H1 (cell line): Measurements from ENCODE around the gene TDRD12. TPM values are rescaled to one million over a fixed set of nuclear protein-coding genes. Genes with fewer than 3 reads are reported as not detected.
"Not testable (repeated sequence)": the region's sequence is repeated elsewhere in the genome, so short reads cannot be mapped to it uniquely, and the experiment has no call there.

Experiments
- CTCF ChIA-PET: fragments of 300-600 bp; sonication (Branson Sonifier 250); formaldehyde crosslinking; loops from one replicate; lab custom pipeline; 2021; ENCODE audit not compliant: partially characterized antibody; lab: Charles Lee
- POLR2A ChIA-PET: fragments of 300-600 bp; sonication (Branson Sonifier 250); formaldehyde crosslinking; loops from one replicate; lab custom pipeline; 2021; ENCODE audit warnings: inconsistent platforms; ENCODE audit not compliant: partially characterized antibody; lab: Charles Lee
- DNase-seq, 2 experiments: peaks; one replicate each; pipeline versions ENCODE4 v3.0.0 to v3.0.0-alpha.2; 2010 to 2022; ENCODE audit warnings: low spot score in 2 of 2, low read depth in 1 of 2, mixed read lengths in 1 of 2
- FAIRE-seq: peaks from 2 replicates; lab custom pipeline; 2011; peaks lifted over from hg19 to GRCh38; lab: Jason Lieb, UNC
- H2AFZ ChIP-seq: 2 replicates; pipeline ENCODE4 v1.8.1; 2012; ENCODE audit warnings: low read length, inconsistent platforms
- H2AK5ac ChIP-seq: 2 replicates; pipeline ENCODE4 v1.6.1; 2013; ENCODE audit warnings: low read depth, low read length
- H2BK120ac ChIP-seq: replicated peaks from 2 replicates; pipeline ENCODE3; 2013; ENCODE audit warnings: low read depth, low read length, inconsistent platforms
- H2BK12ac ChIP-seq: 2 replicates; pipeline ENCODE4 v1.6.1; 2013; ENCODE audit warnings: low read depth, low read length
- H2BK15ac ChIP-seq: 2 replicates; pipeline ENCODE4 v1.6.1; 2013; ENCODE audit warnings: low read length
- H2BK20ac ChIP-seq: 2 replicates; pipeline ENCODE4 v1.6.1; 2013; ENCODE audit warnings: low read length
- H2BK5ac ChIP-seq: 2 replicates; pipeline ENCODE4 v1.6.1; 2013; ENCODE audit warnings: low read depth, low read length
- H3K14ac ChIP-seq: 2 replicates; pipeline ENCODE4 v1.6.1; 2013; ENCODE audit warnings: inconsistent platforms; ENCODE audit not compliant: insufficient read length
- H3K18ac ChIP-seq: 2 replicates; pipeline ENCODE4 v1.6.1; 2013; ENCODE audit warnings: low read length; ENCODE audit errors: extremely low read depth
- H3K23ac ChIP-seq: 2 replicates; pipeline ENCODE4 v1.6.1; 2013; ENCODE audit warnings: inconsistent platforms; ENCODE audit not compliant: insufficient read length
- H3K23me2 ChIP-seq: 2 replicates; pipeline ENCODE4 v1.6.1; 2013; ENCODE audit warnings: low read depth, low read length
- H3K27ac ChIP-seq: 2 replicates; pipeline ENCODE4 v1.6.1; 2011; ENCODE audit warnings: low read depth, low read length, inconsistent platforms
- H3K27me3 ChIP-seq, 4 experiments: replicated peaks in 1 of 4; 1 replicate in 1 of 4; 2 replicates in 3 of 4; pipeline versions ENCODE4 v1.6.1 to v1.8.1; 2011 to 2013; ENCODE audit warnings: low read length in 3 of 4, mild to moderate bottlenecking in 3 of 4, inconsistent platforms in 2 of 4, mixed read lengths in 2 of 4, moderate library complexity in 1 of 4; ENCODE audit not compliant: control insufficient read depth in 3 of 4, insufficient read depth in 3 of 4; ENCODE audit errors: extremely low read depth in 1 of 4
- H3K36me3 ChIP-seq, 4 experiments: 2 replicates each; pipeline versions ENCODE4 v1.6.1 to v1.8.1; 2011 to 2013; ENCODE audit warnings: mild to moderate bottlenecking in 4 of 4, low read length in 3 of 4, moderate library complexity in 2 of 4, control low read depth in 1 of 4, inconsistent platforms in 1 of 4; ENCODE audit not compliant: insufficient read depth in 4 of 4, control insufficient read depth in 2 of 4
- H3K4ac ChIP-seq: replicated peaks from 2 replicates; pipeline ENCODE3; 2013; ENCODE audit warnings: low read length, low read depth, mixed read lengths, inconsistent platforms; ENCODE audit not compliant: insufficient read length
- H3K4me1 ChIP-seq, 4 experiments: replicated peaks in 1 of 4; 1 replicate in 1 of 4; 2 replicates in 3 of 4; pipeline versions ENCODE4 v1.6.1 to v1.8.1; 2011 to 2013; ENCODE audit warnings: low read length in 3 of 4, inconsistent platforms in 2 of 4, mixed read lengths in 1 of 4; ENCODE audit not compliant: insufficient read depth in 4 of 4, control insufficient read depth in 3 of 4
- H3K4me2 ChIP-seq, 2 experiments: 2 replicates each; pipeline versions ENCODE4 v1.6.1 to v1.8.1; 2011 to 2013; ENCODE audit warnings: low read depth in 2 of 2, low read length in 2 of 2, control low read depth in 1 of 2, inconsistent platforms in 1 of 2, mild to moderate bottlenecking in 1 of 2; ENCODE audit not compliant: insufficient read depth in 1 of 2
- H3K4me3 ChIP-seq, 4 experiments: fragments of 200-600, 300-600 bp in 1 of 4; sonication (generic), shearing (Covaris generic), sonication (Bioruptor Twin) in 1 of 4; 2 replicates each; pipeline versions ENCODE4 v1.5.1 to v1.8.1; 2011 to 2016; ENCODE audit warnings: low read length in 4 of 4, low read depth in 3 of 4, control low read depth in 2 of 4, inconsistent platforms in 2 of 4, mild to moderate bottlenecking in 2 of 4, mixed read lengths in 1 of 4, moderate library complexity in 1 of 4; ENCODE audit not compliant: insufficient read depth in 2 of 4; ENCODE audit errors: extremely low read depth in 1 of 4
- H3K56ac ChIP-seq: replicated peaks from 2 replicates; pipeline ENCODE3; 2013; ENCODE audit warnings: low read depth, mild to moderate bottlenecking, mixed read lengths, low read length, inconsistent platforms; ENCODE audit not compliant: insufficient read length
- H3K79me1 ChIP-seq: 2 replicates; pipeline ENCODE4 v1.6.1; 2013; ENCODE audit warnings: low read depth, low read length, control low read depth
- H3K79me2 ChIP-seq, 2 experiments: 2 replicates each; pipeline versions ENCODE4 v1.6.1 to v1.8.1; 2012 to 2013; ENCODE audit warnings: low read length in 2 of 2, mild to moderate bottlenecking in 2 of 2, inconsistent platforms in 1 of 2; ENCODE audit not compliant: insufficient read depth in 2 of 2, control insufficient read depth in 1 of 2
- H3K9ac ChIP-seq, 4 experiments: replicated peaks in 1 of 4; 1 replicate in 1 of 4; 2 replicates in 3 of 4; pipeline versions ENCODE4 v1.6.1 to v1.8.1; 2011 to 2013; ENCODE audit warnings: low read depth in 3 of 4, low read length in 3 of 4, control low read depth in 2 of 4, mild to moderate bottlenecking in 2 of 4, moderate library complexity in 2 of 4, inconsistent platforms in 1 of 4; ENCODE audit errors: extremely low read depth in 1 of 4
- H3K9me3 ChIP-seq, 2 experiments: 2 replicates each; pipeline versions ENCODE4 v1.6.1 to v1.8.1; 2012 to 2013; ENCODE audit warnings: mild to moderate bottlenecking in 2 of 2, moderate library complexity in 2 of 2, control low read depth in 1 of 2, inconsistent platforms in 1 of 2, low read depth in 1 of 2, low read length in 1 of 2, mixed read lengths in 1 of 2; ENCODE audit not compliant: insufficient read depth in 2 of 2
- H4K20me1 ChIP-seq, 2 experiments: replicated peaks in 1 of 2; 2 replicates each; pipeline versions ENCODE3 to v1.8.1; 2011 to 2013; ENCODE audit warnings: inconsistent platforms in 2 of 2, low read length in 2 of 2, mild to moderate bottlenecking in 1 of 2; ENCODE audit not compliant: insufficient read depth in 2 of 2, control insufficient read depth in 1 of 2
- H4K5ac ChIP-seq: 2 replicates; pipeline ENCODE4 v1.6.1; 2013; ENCODE audit warnings: low read length, low read depth, mixed read lengths, inconsistent platforms; ENCODE audit not compliant: insufficient read length
- H4K8ac ChIP-seq: 2 replicates; pipeline ENCODE4 v1.8.0; 2013; ENCODE audit warnings: mild to moderate bottlenecking, moderate library complexity, low read length, inconsistent platforms; ENCODE audit not compliant: insufficient read depth; ENCODE audit errors: extremely low read depth
- H4K91ac ChIP-seq: replicated peaks from 2 replicates; pipeline ENCODE3; 2013; ENCODE audit warnings: low read length, mixed read lengths, inconsistent platforms; ENCODE audit not compliant: insufficient read length
- MAX ChIP-seq: IDR thresholded peaks from 2 replicates; pipeline ENCODE4 v1.6.1; 2012; ENCODE audit warnings: inconsistent platforms
- WGBS, 2 experiments: shearing (Covaris generic) in 1 of 2; methylation state at CpG; one replicate each; pipeline versions ENCODE4 v1.1.6 to v1.1.7; 2013 to 2015; ENCODE audit warnings: low lambda C conversion rate in 2 of 2, mixed read lengths in 2 of 2, inconsistent platforms in 1 of 2, low coverage in 1 of 2, missing lambda C conversion rate in 1 of 2; ENCODE audit not compliant: insufficient replicate concordance in 2 of 2, insufficient coverage in 1 of 2, insufficient read length in 1 of 2; ENCODE audit errors: extremely low coverage in 1 of 2, missing lambda C conversion rate in 1 of 2; 5-methylcytosine and 5-hydroxymethylcytosine counted together
- polyA plus RNA-seq, 7 experiments: library from polyadenylated mRNA; depleted of rRNA in 3 of 7; stranded (reverse) in 5 of 7; unstranded in 2 of 7; fragments of >200 nt in 5 of 7; fragments of 200-250 nt in 2 of 7; gene quantifications; 1 replicate in 5 of 7; 2 replicates in 1 of 7; 4 replicates in 1 of 7; pipeline versions ENCODE4 v1.2.1 to v1.2.3, GENCODE V29; 2011 to 2013; ENCODE audit warnings: missing spikeins in 2 of 7, mixed read lengths in 2 of 7
- total RNA-seq: library from RNA; stranded (reverse); fragmentation: NEBNext Ultra II Directional; extraction: Animal tissue kit (Norgen Biotek cat#: 25700); gene quantifications from 2 replicates; pipeline ENCODE4 v1.2.1, GENCODE V29; 2021

Gene TDRD12
- total and polyA plus RNA-seq, 2 of the 8 experiments (the other 6 are each of a cell fraction or from before 2014, with no cell fraction given) = 0.39 to 0.88 TPM

- no peak for TF ChIP-seq MAX
Measured at GRCh38 chr19:32843716-32844245, 124.2 kb downstream of the TDRD12 start (continued).

- H3K23me2 ChIP-seq, FAIRE-seq, CTCF ChIA-PET, H2BK5ac ChIP-seq, H3K9ac ChIP-seq, H3K4me2 ChIP-seq, H3K56ac ChIP-seq, H3K79me1 ChIP-seq, H2BK12ac ChIP-seq, H3K9me3 ChIP-seq, H3K27me3 ChIP-seq, H2BK20ac ChIP-seq, H4K20me1 ChIP-seq, H4K5ac ChIP-seq, H3K4me1 ChIP-seq, H3K14ac ChIP-seq, H2BK120ac ChIP-seq, H3K27ac ChIP-seq, H3K4ac ChIP-seq, H3K23ac ChIP-seq, H4K91ac ChIP-seq, H2BK15ac ChIP-seq, H3K4me3 ChIP-seq, H3K79me2 ChIP-seq, H3K36me3 ChIP-seq, H2AFZ ChIP-seq, H2AK5ac ChIP-seq, H4K8ac ChIP-seq, DNase-seq, H3K18ac ChIP-seq, POLR2A ChIA-PET: not testable (repeated sequence)
- 67% methylated on average over 1 of the region's 2 CpGs; no CpG with 5 or more reads in 1 of the 2 experiments for WGBS, 2 experiments
Measured at GRCh38 chr19:32848035-32848434, 128.5 kb downstream of the TDRD12 start.
